Fibroblast of skin of left biceps (primary cell): ENCODE data around the gene RAP1A.
A peak's percentile ranks its signal among the peaks of the same experiment; 100 is the strongest.
"Not testable (repeated sequence)": the region's sequence is repeated elsewhere in the genome, so short reads cannot be mapped to it uniquely, and the experiment has no call there.

ENCODE experiments used
- DNase-seq, 2 experiments: peaks; one replicate each; pipeline ENCODE4 v3.0.0-alpha.2; 2013; ENCODE audit warnings: low read depth in 2 of 2

RAP1A gene

GRCh38 chr1:111629190-111629954, 9.8 kb downstream of the RAP1A start:
- no peak for DNase-seq

- DNase-seq: no peak
Observed at GRCh38 chr1:111630567-111630966, 11.0 kb downstream of the RAP1A start.

- no peak for DNase-seq
Observed at GRCh38 chr1:111631502-111631901, 11.9 kb downstream of the RAP1A start.

GRCh38 chr1:111632771-111633170, 13.2 kb downstream of the RAP1A start:
- DNase-seq: not testable (repeated sequence)

GRCh38 chr1:111633736-111634247, 14.2 kb downstream of the RAP1A start:
- DNase-seq: no peak

GRCh38 chr1:111635324-111636009, 15.9 kb downstream of the RAP1A start:
- DNase-seq: no peak

GRCh38 chr1:111638320-111638719, 18.7 kb downstream of the RAP1A start:
- DNase-seq: no peak

- no peak for DNase-seq
Observed at GRCh38 chr1:111639602-111640198, 20.1 kb downstream of the RAP1A start.

- no peak for DNase-seq
Observed at GRCh38 chr1:111643097-111643496, 23.5 kb downstream of the RAP1A start.

- DNase-seq: no peak
Observed at GRCh38 chr1:111643696-111644095, 24.1 kb downstream of the RAP1A start.

GRCh38 chr1:111644506-111644905, 24.9 kb downstream of the RAP1A start:
- no peak for DNase-seq

GRCh38 chr1:111647736-111648135, 28.1 kb downstream of the RAP1A start:
- no peak for DNase-seq

- no peak for DNase-seq
Observed at GRCh38 chr1:111648806-111649205, 29.2 kb downstream of the RAP1A start.

GRCh38 chr1:111649227-111649626, 29.6 kb downstream of the RAP1A start:
- no peak for DNase-seq

GRCh38 chr1:111649648-111650047, 30.1 kb downstream of the RAP1A start:
- DNase-seq: no peak

GRCh38 chr1:111653709-111654108, 34.1 kb downstream of the RAP1A start:
- no peak for DNase-seq

GRCh38 chr1:111654839-111655238, 35.2 kb downstream of the RAP1A start:
- DNase-seq: no peak

GRCh38 chr1:111656086-111657017, 36.8 kb downstream of the RAP1A start:
- peak; percentile 17 to 24 for DNase-seq

GRCh38 chr1:111658622-111659021, 39.0 kb downstream of the RAP1A start:
- no peak for DNase-seq

- no peak for DNase-seq
Observed at GRCh38 chr1:111660204-111661150, 40.9 kb downstream of the RAP1A start.
